ENCODE data around the gene ZCCHC2.

Gene ZCCHC2

GRCh38 chr18:62521082-62521481, 1.7 kb upstream of the ZCCHC2 start:
- Mint-ChIP-seq H3K27me3 (ENCODE audit: low read depth) (no peaks in the 10 kb centered on the region), H3K27ac (peak overlapping the region; percentile 35)

GRCh38 chr18:62521593-62521992, 1.2 kb upstream of the ZCCHC2 start:
- peaks cover 26% of the 10 kb centered on the region for H3K4me1 Mint-ChIP-seq (ENCODE audit: low read depth)
- no peaks in the 10 kb centered on the region for H3K9me3 Mint-ChIP-seq
- no peaks in the 10 kb centered on the region for H3K27me3 Mint-ChIP-seq (ENCODE audit: low read depth)
- no peak for DNase-seq (ENCODE audit: low spot score)
- peaks cover 24% of the 10 kb centered on the region for H3K36me3 Mint-ChIP-seq (ENCODE audit: low read depth)
- peak overlapping the region; percentile 97 for H3K4me3 Mint-ChIP-seq
- H3K27ac Mint-ChIP-seq: peak overlapping the region; percentile 95

More at GRCh38 chr18:62521082-62521481, 1.7 kb upstream of the ZCCHC2 start:
- Mint-ChIP-seq H3K9me3 (peaks cover under 1% of the 10 kb centered on the region), H3K4me3 (peak overlapping the region; percentile 97), H3K4me1 (ENCODE audit: low read depth) (peaks cover 26% of the 10 kb centered on the region), H3K36me3 (ENCODE audit: low read depth) (peaks cover 22% of the 10 kb centered on the region)
- no peak for DNase-seq (ENCODE audit: low spot score)

GRCh38 chr18:62522178-62522503, 684 bp upstream of the ZCCHC2 start:
- DNase-seq (ENCODE audit: low spot score): no peak
- Mint-ChIP-seq H3K4me1 (ENCODE audit: low read depth) (peaks cover 28% of the 10 kb centered on the region), H3K4me3 (peak overlapping the region; percentile 97), H3K36me3 (ENCODE audit: low read depth) (peaks cover 24% of the 10 kb centered on the region), H3K27me3 (ENCODE audit: low read depth) (no peaks in the 10 kb centered on the region), H3K27ac (peak overlapping the region; percentile 95), H3K9me3 (no peaks in the 10 kb centered on the region)

- H3K27ac Mint-ChIP-seq: no peak overlapping the region
- H3K9me3 Mint-ChIP-seq: no peaks in the 10 kb centered on the region
- DNase-seq (ENCODE audit: low spot score): no peak
- peaks cover 36% of the 10 kb centered on the region for H3K4me1 Mint-ChIP-seq (ENCODE audit: low read depth)
- no peaks in the 10 kb centered on the region for H3K27me3 Mint-ChIP-seq (ENCODE audit: low read depth)
- H3K36me3 Mint-ChIP-seq (ENCODE audit: low read depth): peaks cover 21% of the 10 kb centered on the region
- H3K4me3 Mint-ChIP-seq: no peak overlapping the region
Measured at GRCh38 chr18:62523255-62523588, 397 bp downstream of the ZCCHC2 start.

GRCh38 chr18:62523631-62524439, 1.0 kb downstream of the ZCCHC2 start:
- H3K4me1 Mint-ChIP-seq (ENCODE audit: low read depth): peaks cover 34% of the 10 kb centered on the region
- peak overlapping the region; percentile 99 for H3K4me3 Mint-ChIP-seq
- H3K27me3 Mint-ChIP-seq (ENCODE audit: low read depth): no peaks in the 10 kb centered on the region
- H3K9me3 Mint-ChIP-seq: no peaks in the 10 kb centered on the region
- H3K36me3 Mint-ChIP-seq (ENCODE audit: low read depth): peaks cover 18% of the 10 kb centered on the region
- DNase-seq (ENCODE audit: low spot score): peak; percentile 45
- H3K27ac Mint-ChIP-seq: peak overlapping the region; percentile 91

GRCh38 chr18:62524440-62525200, 1.8 kb downstream of the ZCCHC2 start:
- Mint-ChIP-seq H3K9me3 (no peaks in the 10 kb centered on the region), H3K27me3 (ENCODE audit: low read depth) (no peaks in the 10 kb centered on the region), H3K36me3 (ENCODE audit: low read depth) (peaks cover 23% of the 10 kb centered on the region), H3K4me3 (peak overlapping the region; percentile 99), H3K4me1 (ENCODE audit: low read depth) (peaks cover 40% of the 10 kb centered on the region), H3K27ac (peak overlapping the region; percentile 95)
- DNase-seq (ENCODE audit: low spot score): peak; percentile 57

GRCh38 chr18:62525608-62526007, 2.8 kb downstream of the ZCCHC2 start:
- peaks cover 47% of the 10 kb centered on the region for H3K4me1 Mint-ChIP-seq (ENCODE audit: low read depth)
- H3K4me3 Mint-ChIP-seq: peak overlapping the region; percentile 99
- H3K9me3 Mint-ChIP-seq: no peaks in the 10 kb centered on the region
- no peak for DNase-seq (ENCODE audit: low spot score)
- peak overlapping the region; percentile 95 for H3K27ac Mint-ChIP-seq
- peaks cover 25% of the 10 kb centered on the region for H3K36me3 Mint-ChIP-seq (ENCODE audit: low read depth)
- no peaks in the 10 kb centered on the region for H3K27me3 Mint-ChIP-seq (ENCODE audit: low read depth)

GRCh38 chr18:62526098-62527025, 3.5 kb downstream of the ZCCHC2 start:
- H3K27me3 Mint-ChIP-seq (ENCODE audit: low read depth): no peaks in the 10 kb centered on the region
- peak; percentile 80 for DNase-seq (ENCODE audit: low spot score)
- peaks cover 43% of the 10 kb centered on the region for H3K4me1 Mint-ChIP-seq (ENCODE audit: low read depth)
- peak overlapping the region; percentile 95 for H3K27ac Mint-ChIP-seq
- H3K4me3 Mint-ChIP-seq: peak overlapping the region; percentile 99
- H3K9me3 Mint-ChIP-seq: no peaks in the 10 kb centered on the region
- H3K36me3 Mint-ChIP-seq (ENCODE audit: low read depth): peaks cover 28% of the 10 kb centered on the region

GRCh38 chr18:62529597-62529996, 6.8 kb downstream of the ZCCHC2 start:
- no peak for DNase-seq (ENCODE audit: low spot score)
- no peaks in the 10 kb centered on the region for H3K9me3 Mint-ChIP-seq
- no peaks in the 10 kb centered on the region for H3K27me3 Mint-ChIP-seq (ENCODE audit: low read depth)
- peaks cover 41% of the 10 kb centered on the region for H3K36me3 Mint-ChIP-seq (ENCODE audit: low read depth)
- no peak overlapping the region for H3K27ac Mint-ChIP-seq
- H3K4me1 Mint-ChIP-seq (ENCODE audit: low read depth): peaks cover 47% of the 10 kb centered on the region
- no peak overlapping the region for H3K4me3 Mint-ChIP-seq

- DNase-seq (ENCODE audit: low spot score): no peak
Measured at GRCh38 chr18:62531078-62531477, 8.3 kb downstream of the ZCCHC2 start.

GRCh38 chr18:62531931-62532330, 9.1 kb downstream of the ZCCHC2 start:
- no peaks in the 10 kb centered on the region for H3K9me3 Mint-ChIP-seq
- peaks cover 53% of the 10 kb centered on the region for H3K4me1 Mint-ChIP-seq (ENCODE audit: low read depth)
- no peak for DNase-seq (ENCODE audit: low spot score)
- no peak overlapping the region for H3K4me3 Mint-ChIP-seq
- H3K36me3 Mint-ChIP-seq (ENCODE audit: low read depth): peaks cover 32% of the 10 kb centered on the region
- H3K27ac Mint-ChIP-seq: no peak overlapping the region
- no peaks in the 10 kb centered on the region for H3K27me3 Mint-ChIP-seq (ENCODE audit: low read depth)

More at GRCh38 chr18:62531078-62531477, 8.3 kb downstream of the ZCCHC2 start:
- Mint-ChIP-seq H3K4me1 (ENCODE audit: low read depth) (peaks cover 47% of the 10 kb centered on the region), H3K4me3 (no peak overlapping the region), H3K9me3 (no peaks in the 10 kb centered on the region), H3K27ac (no peak overlapping the region), H3K36me3 (ENCODE audit: low read depth) (peaks cover 33% of the 10 kb centered on the region), H3K27me3 (ENCODE audit: low read depth) (no peaks in the 10 kb centered on the region)

GRCh38 chr18:62536005-62536404, 13.2 kb downstream of the ZCCHC2 start:
- Mint-ChIP-seq H3K4me3 (no peak overlapping the region), H3K4me1 (ENCODE audit: low read depth) (peaks cover 39% of the 10 kb centered on the region), H3K9me3 (no peaks in the 10 kb centered on the region), H3K27ac (no peak overlapping the region), H3K27me3 (ENCODE audit: low read depth) (no peaks in the 10 kb centered on the region), H3K36me3 (ENCODE audit: low read depth) (peaks cover 32% of the 10 kb centered on the region)
- DNase-seq (ENCODE audit: low spot score): no peak

GRCh38 chr18:62537042-62537894, 14.4 kb downstream of the ZCCHC2 start:
- no peak overlapping the region for H3K4me3 Mint-ChIP-seq
- DNase-seq (ENCODE audit: low spot score): no peak
- no peaks in the 10 kb centered on the region for H3K27me3 Mint-ChIP-seq (ENCODE audit: low read depth)
- peaks cover 37% of the 10 kb centered on the region for H3K4me1 Mint-ChIP-seq (ENCODE audit: low read depth)
- H3K27ac Mint-ChIP-seq: no peak overlapping the region
- peaks cover 32% of the 10 kb centered on the region for H3K36me3 Mint-ChIP-seq (ENCODE audit: low read depth)
- no peaks in the 10 kb centered on the region for H3K9me3 Mint-ChIP-seq

Data from T-helper 2 cell treated with Interferon-gamma antibody and Interleukin-4, amounts not matched to agents 5 μg/mL and 100 μg/mL, for 36 hours (primary cell).